HepG2 (cell line): ENCODE results near the gene RORB. TPM values are rescaled to one million over a fixed set of nuclear protein-coding genes. Genes with fewer than 3 reads are reported as not detected.
A peak's percentile ranks its signal among the peaks of the same experiment; 100 is the strongest.

Experiments
- ATAC-seq: fragments of 200-7000 bp; cut with Tn5 transposase; 3 replicates; pipeline ENCODE4 v1.9.1; 2020; ENCODE audit warnings: mild to moderate bottlenecking, moderate library complexity
- BruUV-seq: library from RNA; stranded (reverse); fragments of 400-500 nt; replicated peaks from 2 replicates; lab custom pipeline; 2021; lab: Mats Ljungman, UMichigan
- CTCF ChIA-PET: fragments of 300-600 bp; formaldehyde crosslinking; extraction: SDS; loops from one replicate; lab custom pipeline; 2021; ENCODE audit warnings: low total read pairs, inconsistent platforms, low intra/inter-chr PET ratio; lab: Yijun Ruan, JAX
- POLR2A ChIA-PET: fragments of 350-600 bp; sonication (Branson Sonifier 250); formaldehyde crosslinking; loops from one replicate; lab custom pipeline; 2020; ENCODE audit warnings: antibody characterized with exemption, inconsistent platforms; lab: Yijun Ruan, JAX
- DNase-seq: peaks from one replicate; pipeline ENCODE4 v3.0.0-alpha.2; 2015; ENCODE audit warnings: low spot score
- FAIRE-seq: peaks from 3 replicates; lab custom pipeline; 2011; peaks lifted over from hg19 to GRCh38; lab: Jason Lieb, UNC
- H2AFZ ChIP-seq: one replicate; pipeline ENCODE4 v1.6.1; 2011; ENCODE audit warnings: low read length, inconsistent platforms
- H3K27ac ChIP-seq: fragments of 300-600 bp; 3 replicates; pipeline ENCODE4 v1.8.0; 2011; ENCODE audit warnings: mixed run types, mild to moderate bottlenecking, mixed read lengths, low read length, inconsistent platforms; ENCODE audit not compliant: insufficient read depth; ENCODE audit errors: extremely low read length
- H3K27me3 ChIP-seq, 2 experiments: fragments of 200-600 bp in 1 of 2; 2 replicates in 1 of 2; 3 replicates in 1 of 2; pipeline versions ENCODE4 v1.6.0 to v1.8.0; 2011; ENCODE audit warnings: low read length in 2 of 2, mild to moderate bottlenecking in 2 of 2, moderate library complexity in 2 of 2, inconsistent platforms in 1 of 2; ENCODE audit not compliant: insufficient read depth in 2 of 2, control insufficient read depth in 1 of 2
- H3K36me3 ChIP-seq, 2 experiments: fragments of 200-600 bp in 1 of 2; replicated peaks in 1 of 2; 2 replicates in 1 of 2; 3 replicates in 1 of 2; pipeline versions ENCODE4 v1.5.1 to v1.8.0; 2011; ENCODE audit warnings: low read length in 2 of 2, inconsistent platforms in 1 of 2; ENCODE audit not compliant: insufficient read depth in 2 of 2, control insufficient read depth in 1 of 2
- H3K4me1 ChIP-seq: 2 replicates; pipeline ENCODE4 v1.5.1; 2012; ENCODE audit warnings: low read length, inconsistent platforms; ENCODE audit not compliant: insufficient read depth
- H3K4me2 ChIP-seq: 2 replicates; pipeline ENCODE4 v1.6.0; 2011; ENCODE audit warnings: low read depth, low read length, inconsistent platforms
- H3K4me3 ChIP-seq, 3 experiments: fragments of 200-600 bp in 1 of 3; sonication (generic), shearing (Covaris generic) in 1 of 3; replicated peaks in 1 of 3; 2 replicates each; pipeline ENCODE4 v1.5.1; 2011 to 2016; ENCODE audit warnings: low read length in 3 of 3, inconsistent platforms in 2 of 3, low read depth in 2 of 3, mild to moderate bottlenecking in 2 of 3, control low read depth in 1 of 3, mixed read lengths in 1 of 3; ENCODE audit not compliant: insufficient read depth in 1 of 3
- H3K79me2 ChIP-seq: one replicate; pipeline ENCODE4 v1.6.1; 2011; ENCODE audit warnings: low read length, inconsistent platforms; ENCODE audit not compliant: insufficient read depth
- H3K9ac ChIP-seq: 2 replicates; pipeline ENCODE4 v1.6.0; 2011; ENCODE audit warnings: mild to moderate bottlenecking, low read depth, low read length, inconsistent platforms; ENCODE audit not compliant: insufficient read depth
- H3K9me3 ChIP-seq: 2 replicates; pipeline ENCODE4 v1.5.1; 2012; ENCODE audit warnings: mild to moderate bottlenecking, low read length
- H4K20me1 ChIP-seq: 2 replicates; pipeline ENCODE4 v1.6.0; 2011; ENCODE audit warnings: inconsistent platforms, mild to moderate bottlenecking, low read length, moderate library complexity; ENCODE audit not compliant: insufficient read depth
- GTF3A ChIP-seq: sonication (generic); formaldehyde crosslinking; conservative IDR thresholded peaks from 2 replicates; pipeline ENCODE4 v1.4.0; 2020; ENCODE audit warnings: mild to moderate bottlenecking, missing genetic modification reagents
- STAG1 ChIP-seq: sonication (generic); formaldehyde crosslinking; IDR thresholded peaks from 2 replicates; pipeline ENCODE4 v1.4.0; 2020; ENCODE audit warnings: missing genetic modification reagents
- ZNF510 ChIP-seq: sonication (generic); formaldehyde crosslinking; IDR thresholded peaks from 2 replicates; pipeline ENCODE4 v1.4.0; 2020; ENCODE audit warnings: low read depth, mild to moderate bottlenecking, missing genetic modification reagents
- ZNF792 ChIP-seq: IDR thresholded peaks from 2 replicates; pipeline ENCODE4 v1.6.1; 2016
- WGBS: methylation state at CpG from one replicate; pipeline ENCODE4 v1.1.6; 2017; ENCODE audit warnings: low lambda C conversion rate; 5-methylcytosine and 5-hydroxymethylcytosine counted together
- in situ Hi-C: cut with HindIII; loops from 2 replicates; pipeline ENCODE4 v1.10.0; 2017; ENCODE audit warnings: low pct_unique_long_range_greater_than_20kb; ENCODE audit not compliant: extremely low pct_ligation_motif_present
- intact Hi-C: fragments of 100-400 bp; cut with micrococcal nuclease; formaldehyde crosslinking; loops from one replicate; pipeline ENCODE4 v1.10.0; 2022; ENCODE audit not compliant: unreplicated experiment
- polyA plus RNA-seq, 8 experiments: library from polyadenylated mRNA; depleted of rRNA in 3 of 8; stranded (reverse) in 7 of 8; unstranded in 1 of 8; fragments of >200 nt; fragmentation: Illumina TruSeq in 4 of 8; extraction: Trizol in 4 of 8; gene quantifications; 2 replicates each; pipeline versions ENCODE4 v1.2.1 to v1.2.3, GENCODE V29; 2011 to 2016; ENCODE audit warnings: low read depth in 4 of 8, missing spikeins in 1 of 8, mixed read lengths in 1 of 8; ENCODE audit not compliant: insufficient read depth in 1 of 8
- total RNA-seq, 5 experiments: library from RNA; depleted of rRNA; stranded (reverse); fragments of >200 nt; fragmentation: Illumina TruSeq; extraction: Trizol; gene quantifications; 2 replicates each; pipeline ENCODE4 v1.2.3, GENCODE V29; 2016; ENCODE audit warnings: low read depth in 1 of 5
- TF ChIP-seq, protein P1 (sequence below): sonication (generic); formaldehyde crosslinking; IDR thresholded peaks from 2 replicates; pipeline ENCODE4 v1.9.0; 2021; ENCODE audit warnings: missing genetic modification reagents, borderline replicate concordance
- TF ChIP-seq, protein P2 (sequence below): sonication (generic); formaldehyde crosslinking; IDR thresholded peaks from 2 replicates; pipeline ENCODE4 v1.5.0; 2020; ENCODE audit warnings: mild to moderate bottlenecking, missing genetic modification reagents, moderate library complexity
- TF ChIP-seq, protein P3 (sequence below): sonication (generic); formaldehyde crosslinking; IDR thresholded peaks from 2 replicates; pipeline ENCODE4 v1.4.0; 2020; ENCODE audit warnings: mild to moderate bottlenecking, missing genetic modification reagents
- TF ChIP-seq, protein P4 (sequence below): IDR thresholded peaks from 2 replicates; pipeline ENCODE4 v1.6.1; 2016; ENCODE audit warnings: missing compliant biosample characterization, missing genetic modification reagents, borderline replicate concordance

The RORB gene
- total and polyA plus RNA-seq, 2 of the 13 experiments (the other 11 are each of a cell fraction or from before 2014, with no cell fraction given) = not detected

DNA sequence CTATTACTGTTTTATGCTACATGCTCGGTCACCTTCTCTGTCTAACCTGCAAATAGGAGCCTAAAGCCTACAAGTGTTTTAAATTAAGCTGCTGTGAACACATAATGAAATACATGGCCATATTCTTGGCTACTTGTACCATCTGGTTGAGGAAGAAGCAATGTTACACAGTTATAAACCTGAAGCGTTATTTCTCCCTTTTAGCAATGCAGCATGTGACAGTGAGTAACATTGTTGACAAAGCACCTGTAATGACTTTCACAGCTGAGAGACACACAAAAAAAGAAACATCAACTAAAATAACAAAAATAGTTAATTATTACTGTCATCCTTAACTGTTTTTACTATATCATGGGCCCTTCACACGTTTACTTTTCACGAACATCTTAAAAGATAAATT, 146.9 kb downstream of the RORB start (continued):
- TF ChIP-seq, protein P1, sequence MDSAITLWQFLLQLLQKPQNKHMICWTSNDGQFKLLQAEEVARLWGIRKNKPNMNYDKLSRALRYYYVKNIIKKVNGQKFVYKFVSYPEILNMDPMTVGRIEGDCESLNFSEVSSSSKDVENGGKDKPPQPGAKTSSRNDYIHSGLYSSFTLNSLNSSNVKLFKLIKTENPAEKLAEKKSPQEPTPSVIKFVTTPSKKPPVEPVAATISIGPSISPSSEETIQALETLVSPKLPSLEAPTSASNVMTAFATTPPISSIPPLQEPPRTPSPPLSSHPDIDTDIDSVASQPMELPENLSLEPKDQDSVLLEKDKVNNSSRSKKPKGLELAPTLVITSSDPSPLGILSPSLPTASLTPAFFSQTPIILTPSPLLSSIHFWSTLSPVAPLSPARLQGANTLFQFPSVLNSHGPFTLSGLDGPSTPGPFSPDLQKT = no peak
- no peak for TF ChIP-seq ZNF792 (CRISPR knock-in tag)
- TF ChIP-seq ZNF510 (CRISPR knock-in tag) = no peak

DNA sequence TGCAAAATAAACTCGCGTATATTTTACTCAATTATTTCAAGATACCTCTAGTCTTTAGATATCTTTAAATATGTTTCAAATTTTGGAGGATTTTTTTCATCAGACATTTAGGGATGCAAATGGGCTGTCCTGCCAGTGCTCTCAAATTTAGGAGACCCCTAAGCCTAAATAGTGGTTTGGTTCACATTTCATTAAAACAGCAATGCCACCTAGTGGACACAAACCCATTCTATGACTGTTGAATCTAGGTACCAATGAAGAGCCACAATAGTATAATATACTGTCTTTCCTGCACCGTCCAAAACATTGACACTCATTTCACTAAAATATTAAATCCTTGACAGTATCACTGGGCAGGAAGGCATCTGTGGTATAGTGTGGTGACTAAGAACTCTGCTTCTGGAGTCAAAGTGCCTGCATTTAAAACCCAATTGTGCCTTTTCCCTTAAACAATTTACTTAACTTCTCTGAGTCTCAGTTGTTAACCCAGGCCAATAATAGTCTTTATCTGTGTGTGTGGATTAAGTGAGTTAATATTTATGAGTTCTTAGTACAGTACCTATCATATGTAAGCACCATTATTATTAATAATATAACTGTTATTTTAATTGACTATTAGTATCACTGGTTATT, 148.0 kb downstream of the RORB start:
- Histone ChIP-seq H3K4me2 (no peak overlapping the region), H3K9ac (no peak overlapping the region), H3K4me3 (no peak overlapping the region), H4K20me1 (no peaks in the 10 kb centered on the region), H3K27me3 (peaks cover 0 to 6% of the 10 kb centered on the region in 2 experiments; a peak in 1 of 5 replicates), H3K9me3 (no peaks in the 10 kb centered on the region), H3K79me2 (no peaks in the 10 kb centered on the region), H2AFZ (no peak overlapping the region), H3K36me3 (no peaks in the 10 kb centered on the region), H3K4me1 (no peaks in the 10 kb centered on the region), H3K27ac (no peak overlapping the region)
- peak; percentile 18 for DNase-seq
- WGBS = 37% methylated on average over 3 of the region's 3 CpGs
- no TSS peak for BruUV-seq
- no peak for FAIRE-seq
- TF ChIP-seq, protein P2, sequence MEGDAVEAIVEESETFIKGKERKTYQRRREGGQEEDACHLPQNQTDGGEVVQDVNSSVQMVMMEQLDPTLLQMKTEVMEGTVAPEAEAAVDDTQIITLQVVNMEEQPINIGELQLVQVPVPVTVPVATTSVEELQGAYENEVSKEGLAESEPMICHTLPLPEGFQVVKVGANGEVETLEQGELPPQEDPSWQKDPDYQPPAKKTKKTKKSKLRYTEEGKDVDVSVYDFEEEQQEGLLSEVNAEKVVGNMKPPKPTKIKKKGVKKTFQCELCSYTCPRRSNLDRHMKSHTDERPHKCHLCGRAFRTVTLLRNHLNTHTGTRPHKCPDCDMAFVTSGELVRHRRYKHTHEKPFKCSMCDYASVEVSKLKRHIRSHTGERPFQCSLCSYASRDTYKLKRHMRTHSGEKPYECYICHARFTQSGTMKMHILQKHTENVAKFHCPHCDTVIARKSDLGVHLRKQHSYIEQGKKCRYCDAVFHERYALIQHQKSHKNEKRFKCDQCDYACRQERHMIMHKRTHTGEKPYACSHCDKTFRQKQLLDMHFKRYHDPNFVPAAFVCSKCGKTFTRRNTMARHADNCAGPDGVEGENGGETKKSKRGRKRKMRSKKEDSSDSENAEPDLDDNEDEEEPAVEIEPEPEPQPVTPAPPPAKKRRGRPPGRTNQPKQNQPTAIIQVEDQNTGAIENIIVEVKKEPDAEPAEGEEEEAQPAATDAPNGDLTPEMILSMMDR (CRISPR knock-in tag) = peak; percentile 59
- TF ChIP-seq, protein P3, sequence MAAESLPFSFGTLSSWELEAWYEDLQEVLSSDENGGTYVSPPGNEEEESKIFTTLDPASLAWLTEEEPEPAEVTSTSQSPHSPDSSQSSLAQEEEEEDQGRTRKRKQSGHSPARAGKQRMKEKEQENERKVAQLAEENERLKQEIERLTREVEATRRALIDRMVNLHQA (CRISPR knock-in tag) = no peak
- TF ChIP-seq STAG1 (CRISPR knock-in tag) = peak; percentile 41
- TF ChIP-seq, protein P4, sequence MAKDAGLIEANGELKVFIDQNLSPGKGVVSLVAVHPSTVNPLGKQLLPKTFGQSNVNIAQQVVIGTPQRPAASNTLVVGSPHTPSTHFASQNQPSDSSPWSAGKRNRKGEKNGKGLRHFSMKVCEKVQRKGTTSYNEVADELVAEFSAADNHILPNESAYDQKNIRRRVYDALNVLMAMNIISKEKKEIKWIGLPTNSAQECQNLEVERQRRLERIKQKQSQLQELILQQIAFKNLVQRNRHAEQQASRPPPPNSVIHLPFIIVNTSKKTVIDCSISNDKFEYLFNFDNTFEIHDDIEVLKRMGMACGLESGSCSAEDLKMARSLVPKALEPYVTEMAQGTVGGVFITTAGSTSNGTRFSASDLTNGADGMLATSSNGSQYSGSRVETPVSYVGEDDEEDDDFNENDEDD (CRISPR knock-in tag) = no peak
- no peak for TF ChIP-seq GTF3A (CRISPR knock-in tag)
- CTCF ChIA-PET = interaction anchor here (0.7 to 1.6 kb wide), 2 partner anchors 960 to 961 kb away, joined by 3 to 4 read pairs; no protein-coding TSS in a partner anchor
- ATAC-seq = peak; percentile 73
- intact Hi-C loops (loop anchor here (1.0 kb wide), 1 partner anchor 961 kb away; no protein-coding TSS in a partner anchor), in situ Hi-C loops (no loop called here)
- POLR2A ChIA-PET = no interaction called here
